ENCODE results near the gene TRPM4. TPM values are rescaled to one million over a fixed set of nuclear protein-coding genes. Genes with fewer than 3 reads are reported as not detected.
"Not testable (repeated sequence)": the region's sequence is repeated elsewhere in the genome, so short reads cannot be mapped to it uniquely, and the experiment has no call there.

TRPM4 gene
- total RNA-seq, 2 experiments from 2014 or later: 0.14 TPM; not detected in 1

- Mint-ChIP-seq H3K4me1 (peaks cover 9% of the 10 kb centered on the region), H3K27me3 (peaks cover 4% of the 10 kb centered on the region), H3K27ac (no peak overlapping the region), H3K36me3 (no peaks in the 10 kb centered on the region), H3K4me3 (no peak overlapping the region), H3K9me3 (ENCODE audit: low read depth) (no peaks in the 10 kb centered on the region)
- DNase-seq (no peak), ATAC-seq (no peak)
- CTCF ChIA-PET: interaction anchor here (1.1 to 1.5 kb wide), 2 partner anchors 8 to 31 kb away, joined by 3 read pairs; no protein-coding TSS in a partner anchor
Observed at GRCh38 chr19:49194408-49194807, 36.8 kb downstream of the TRPM4 start.

- no peaks in the 10 kb centered on the region for H3K36me3 Mint-ChIP-seq
- DNase-seq (no peak), ATAC-seq (no peak)
- H3K9me3 Mint-ChIP-seq (ENCODE audit: low read depth): no peaks in the 10 kb centered on the region
- H3K4me3 Mint-ChIP-seq: no peak overlapping the region
- H3K4me1 Mint-ChIP-seq: peaks cover 6% of the 10 kb centered on the region
- CTCF ChIA-PET: interaction anchor here (0.7 to 4.8 kb wide), 4 partner anchors 12 to 121 kb away, joined by 3 to 52 read pairs (median 14); no protein-coding TSS in a partner anchor
- H3K27ac Mint-ChIP-seq: no peak overlapping the region
- peaks cover 4% of the 10 kb centered on the region for H3K27me3 Mint-ChIP-seq
Observed at GRCh38 chr19:49196527-49197240, 39.1 kb downstream of the TRPM4 start.

- Mint-ChIP-seq H3K36me3 (no peaks in the 10 kb centered on the region), H3K4me1 (peaks cover 6% of the 10 kb centered on the region), H3K9me3 (ENCODE audit: low read depth) (no peaks in the 10 kb centered on the region), H3K27me3 (peaks cover 7% of the 10 kb centered on the region), H3K4me3 (no peak overlapping the region), H3K27ac (no peak overlapping the region)
- ATAC-seq (no peak), DNase-seq (no peak)
- CTCF ChIA-PET: interaction anchor here (0.8 to 4.8 kb wide), 3 partner anchors 26 to 102 kb away, joined by 3 to 52 read pairs (median 16); partner anchors contain the start of gene LIN7B
Observed at GRCh38 chr19:49200238-49200862, 42.8 kb downstream of the TRPM4 start.

- Mint-ChIP-seq H3K27me3 (peaks cover 7% of the 10 kb centered on the region), H3K27ac (no peak overlapping the region), H3K9me3 (ENCODE audit: low read depth) (no peaks in the 10 kb centered on the region), H3K4me3 (no peak overlapping the region), H3K36me3 (no peaks in the 10 kb centered on the region), H3K4me1 (peaks cover 6% of the 10 kb centered on the region)
- CTCF ChIA-PET: no interaction called here
- ATAC-seq (no peak), DNase-seq (no peak)
Observed at GRCh38 chr19:49201042-49201441, 43.5 kb downstream of the TRPM4 start.

- Mint-ChIP-seq H3K4me1 (peaks cover 9% of the 10 kb centered on the region), H3K36me3 (no peaks in the 10 kb centered on the region), H3K9me3 (ENCODE audit: low read depth) (no peaks in the 10 kb centered on the region), H3K4me3 (no peak overlapping the region), H3K27ac (no peak overlapping the region), H3K27me3 (peaks cover 9% of the 10 kb centered on the region)
- CTCF ChIA-PET: no interaction called here
- DNase-seq (no peak), ATAC-seq (no peak)
Observed at GRCh38 chr19:49205114-49205513, 47.5 kb downstream of the TRPM4 start.

- not testable (repeated sequence) for H3K4me1 Mint-ChIP-seq; H3K36me3 Mint-ChIP-seq; ATAC-seq; H3K9me3 Mint-ChIP-seq (ENCODE audit: low read depth); H3K27me3 Mint-ChIP-seq; H3K27ac Mint-ChIP-seq; H3K4me3 Mint-ChIP-seq; DNase-seq
- CTCF ChIA-PET: interaction anchor here (0.7 to 4.5 kb wide), 6 partner anchors 11 to 224 kb away, joined by 3 to 25 read pairs (median 11); no protein-coding TSS in a partner anchor
Observed at GRCh38 chr19:49209502-49209901, 51.9 kb downstream of the TRPM4 start.

GRCh38 chr19:49210108-49210900, 52.7 kb downstream of the TRPM4 start:
- no peak overlapping the region for H3K4me3 Mint-ChIP-seq
- DNase-seq (peak; percentile 51), ATAC-seq (peak; percentile 64)
- CTCF ChIA-PET: interaction anchor here (0.7 to 4.5 kb wide), 4 partner anchors 12 to 223 kb away, joined by 3 to 25 read pairs (median 10); no protein-coding TSS in a partner anchor
- H3K27ac Mint-ChIP-seq: no peak overlapping the region
- no peaks in the 10 kb centered on the region for H3K36me3 Mint-ChIP-seq
- peaks cover 6% of the 10 kb centered on the region for H3K27me3 Mint-ChIP-seq
- no peaks in the 10 kb centered on the region for H3K9me3 Mint-ChIP-seq (ENCODE audit: low read depth)
- peaks cover 9% of the 10 kb centered on the region for H3K4me1 Mint-ChIP-seq

- ATAC-seq (no peak), DNase-seq (no peak)
- H3K36me3 Mint-ChIP-seq: no peaks in the 10 kb centered on the region
- no peaks in the 10 kb centered on the region for H3K9me3 Mint-ChIP-seq (ENCODE audit: low read depth)
- CTCF ChIA-PET: interaction anchor here (0.7 to 4.5 kb wide), 3 partner anchors 13 to 53 kb away, joined by 3 to 25 read pairs (median 18); no protein-coding TSS in a partner anchor
- peaks cover 9% of the 10 kb centered on the region for H3K4me1 Mint-ChIP-seq
- H3K4me3 Mint-ChIP-seq: no peak overlapping the region
- H3K27me3 Mint-ChIP-seq: peaks cover 6% of the 10 kb centered on the region
- no peak overlapping the region for H3K27ac Mint-ChIP-seq
Observed at GRCh38 chr19:49210901-49211451, 53.4 kb downstream of the TRPM4 start.

GRCh38 chr19:49212016-49212701, 54.6 kb downstream of the TRPM4 start:
- Mint-ChIP-seq H3K27ac (no peak overlapping the region), H3K4me1 (peaks cover 9% of the 10 kb centered on the region), H3K27me3 (no peaks in the 10 kb centered on the region), H3K9me3 (ENCODE audit: low read depth) (no peaks in the 10 kb centered on the region), H3K4me3 (no peak overlapping the region), H3K36me3 (no peaks in the 10 kb centered on the region)
- DNase-seq (no peak), ATAC-seq (no peak)
- CTCF ChIA-PET: interaction anchor here (0.6 kb wide), 1 partner anchor 13 kb away, joined by 3 read pairs; no protein-coding TSS in a partner anchor

- ATAC-seq (no peak), DNase-seq (no peak)
- H3K4me3 Mint-ChIP-seq: no peak overlapping the region
- H3K4me1 Mint-ChIP-seq: peaks cover 2% of the 10 kb centered on the region
- CTCF ChIA-PET: interaction anchor here (3.9 kb wide), 1 partner anchor 12 kb away, joined by 15 read pairs; no protein-coding TSS in a partner anchor
- H3K9me3 Mint-ChIP-seq (ENCODE audit: low read depth): no peaks in the 10 kb centered on the region
- H3K36me3 Mint-ChIP-seq: no peaks in the 10 kb centered on the region
- no peak overlapping the region for H3K27ac Mint-ChIP-seq
- H3K27me3 Mint-ChIP-seq: no peaks in the 10 kb centered on the region
Observed at GRCh38 chr19:49213791-49214190, 56.2 kb downstream of the TRPM4 start.

- Mint-ChIP-seq H3K27ac (no peak overlapping the region), H3K4me1 (no peaks in the 10 kb centered on the region), H3K27me3 (no peaks in the 10 kb centered on the region), H3K9me3 (ENCODE audit: low read depth) (no peaks in the 10 kb centered on the region), H3K4me3 (no peak overlapping the region), H3K36me3 (no peaks in the 10 kb centered on the region)
- DNase-seq: no peak
- CTCF ChIA-PET: interaction anchor here (0.6 to 3.9 kb wide), 2 partner anchors 11 to 28 kb away, joined by 3 to 15 read pairs; no protein-coding TSS in a partner anchor
- no peak for ATAC-seq
Observed at GRCh38 chr19:49214701-49215100, 57.1 kb downstream of the TRPM4 start.

GRCh38 chr19:49216071-49216470, 58.5 kb downstream of the TRPM4 start:
- DNase-seq: no peak
- H3K4me3 Mint-ChIP-seq: no peak overlapping the region
- H3K9me3 Mint-ChIP-seq (ENCODE audit: low read depth): no peaks in the 10 kb centered on the region
- CTCF ChIA-PET: interaction anchor here (1.6 to 3.9 kb wide), 2 partner anchors 8 to 10 kb away, joined by 5 to 15 read pairs; no protein-coding TSS in a partner anchor
- H3K36me3 Mint-ChIP-seq: no peaks in the 10 kb centered on the region
- no peak for ATAC-seq
- no peaks in the 10 kb centered on the region for H3K4me1 Mint-ChIP-seq
- H3K27ac Mint-ChIP-seq: no peak overlapping the region
- H3K27me3 Mint-ChIP-seq: no peaks in the 10 kb centered on the region
